Lower leg skin (tissue), 3 donors: ENCODE results near the gene CROT.

ENCODE experiments used
- POLR2A ChIP-seq, 2 donors: fragments of 450-650 bp; IDR thresholded peaks; one replicate each; pipeline ENCODE4 v1.6.1; 2016 to 2017; ENCODE audit warnings: antibody characterized with exemption in 2 of 2, mild to moderate bottlenecking in 1 of 2, moderate library complexity in 1 of 2
- TF ChIP-seq, protein P1 (sequence below), 3 donors: fragments of 450-650 bp; IDR thresholded peaks; one replicate each; pipeline ENCODE4 v1.5.1; 2016; ENCODE audit warnings: antibody characterized with exemption in 3 of 3, mild to moderate bottlenecking in 3 of 3, moderate library complexity in 2 of 3

- TF ChIP-seq, protein P1, sequence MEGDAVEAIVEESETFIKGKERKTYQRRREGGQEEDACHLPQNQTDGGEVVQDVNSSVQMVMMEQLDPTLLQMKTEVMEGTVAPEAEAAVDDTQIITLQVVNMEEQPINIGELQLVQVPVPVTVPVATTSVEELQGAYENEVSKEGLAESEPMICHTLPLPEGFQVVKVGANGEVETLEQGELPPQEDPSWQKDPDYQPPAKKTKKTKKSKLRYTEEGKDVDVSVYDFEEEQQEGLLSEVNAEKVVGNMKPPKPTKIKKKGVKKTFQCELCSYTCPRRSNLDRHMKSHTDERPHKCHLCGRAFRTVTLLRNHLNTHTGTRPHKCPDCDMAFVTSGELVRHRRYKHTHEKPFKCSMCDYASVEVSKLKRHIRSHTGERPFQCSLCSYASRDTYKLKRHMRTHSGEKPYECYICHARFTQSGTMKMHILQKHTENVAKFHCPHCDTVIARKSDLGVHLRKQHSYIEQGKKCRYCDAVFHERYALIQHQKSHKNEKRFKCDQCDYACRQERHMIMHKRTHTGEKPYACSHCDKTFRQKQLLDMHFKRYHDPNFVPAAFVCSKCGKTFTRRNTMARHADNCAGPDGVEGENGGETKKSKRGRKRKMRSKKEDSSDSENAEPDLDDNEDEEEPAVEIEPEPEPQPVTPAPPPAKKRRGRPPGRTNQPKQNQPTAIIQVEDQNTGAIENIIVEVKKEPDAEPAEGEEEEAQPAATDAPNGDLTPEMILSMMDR (IDR thresholded peaks at IDR 0.05) = no peak
- TF ChIP-seq POLR2A (IDR thresholded peaks at IDR 0.05) = no peak
Measured at GRCh38 chr7:87354749-87355148, 9.3 kb downstream of the CROT start.
